Measurements from ENCODE around the gene ACSF2. TPM values are rescaled to one million over a fixed set of nuclear protein-coding genes. Genes with fewer than 3 reads are reported as not detected.

Gene ACSF2
- total RNA-seq, 1 donor, result 63.0 TPM

GRCh38 chr17:50430821-50431618, 5.0 kb downstream of the ACSF2 start:
- peaks cover 2% of the 10 kb centered on the region for H3K36me3 ChIP-seq (ENCODE audit: insufficient read depth, low read length)
- H3K9me3 ChIP-seq (ENCODE audit: low read depth, low read length), result no peaks in the 10 kb centered on the region
- TF ChIP-seq CTCF (IDR thresholded peaks at IDR 0.05; ENCODE audit: extremely low read depth, low read depth, low read length), result no peak
- H3K27ac ChIP-seq (ENCODE audit: low read depth, low read length), result no peak overlapping the region
- DNase-seq (ENCODE audit: insufficient read length, low spot score, missing footprints), result peak; percentile 21
- H2AFZ ChIP-seq (ENCODE audit: low read length), result no peak overlapping the region
- H4K20me1 ChIP-seq (ENCODE audit: insufficient read depth, low read length), result peaks cover 9% of the 10 kb centered on the region
- H3K79me2 ChIP-seq (ENCODE audit: insufficient read depth, low read length), result peaks cover 42% of the 10 kb centered on the region
- peaks cover 15% of the 10 kb centered on the region for H3K4me1 ChIP-seq (ENCODE audit: insufficient read depth, low read length)
- no peaks in the 10 kb centered on the region for H3K27me3 ChIP-seq (ENCODE audit: insufficient read depth, low read length)
- H3K4me2 ChIP-seq (ENCODE audit: insufficient read depth, low read length), result no peak overlapping the region
- H3K4me3 ChIP-seq (ENCODE audit: insufficient read depth, low read length), result no peak overlapping the region

GRCh38 chr17:50432125-50432762, 6.2 kb downstream of the ACSF2 start:
- Histone ChIP-seq H3K4me2 (ENCODE audit: insufficient read depth, low read length) (no peak overlapping the region), H2AFZ (ENCODE audit: low read length) (no peak overlapping the region), H3K36me3 (ENCODE audit: insufficient read depth, low read length) (peaks cover 2% of the 10 kb centered on the region), H3K9me3 (ENCODE audit: low read depth, low read length) (no peaks in the 10 kb centered on the region), H4K20me1 (ENCODE audit: insufficient read depth, low read length) (peaks cover 9% of the 10 kb centered on the region), H3K27ac (ENCODE audit: low read depth, low read length) (no peak overlapping the region), H3K79me2 (ENCODE audit: insufficient read depth, low read length) (peaks cover 38% of the 10 kb centered on the region), H3K4me1 (ENCODE audit: insufficient read depth, low read length) (peaks cover 6% of the 10 kb centered on the region), H3K4me3 (ENCODE audit: insufficient read depth, low read length) (no peak overlapping the region), H3K27me3 (ENCODE audit: insufficient read depth, low read length) (no peaks in the 10 kb centered on the region)
- no peak for TF ChIP-seq CTCF (IDR thresholded peaks at IDR 0.05; ENCODE audit: extremely low read depth, low read depth, low read length)
- DNase-seq (ENCODE audit: insufficient read length, low spot score, missing footprints), result peak; percentile 19

- H3K4me1 ChIP-seq (ENCODE audit: insufficient read depth, low read length), result no peaks in the 10 kb centered on the region
- H4K20me1 ChIP-seq (ENCODE audit: insufficient read depth, low read length), result peaks cover 6% of the 10 kb centered on the region
- H3K4me3 ChIP-seq (ENCODE audit: insufficient read depth, low read length), result no peak overlapping the region
- no peak for DNase-seq (ENCODE audit: insufficient read length, low spot score, missing footprints)
- peaks cover 2% of the 10 kb centered on the region for H3K36me3 ChIP-seq (ENCODE audit: insufficient read depth, low read length)
- no peak overlapping the region for H3K27ac ChIP-seq (ENCODE audit: low read depth, low read length)
- H3K27me3 ChIP-seq (ENCODE audit: insufficient read depth, low read length), result no peaks in the 10 kb centered on the region
- no peaks in the 10 kb centered on the region for H3K9me3 ChIP-seq (ENCODE audit: low read depth, low read length)
- H2AFZ ChIP-seq (ENCODE audit: low read length), result no peak overlapping the region
- H3K4me2 ChIP-seq (ENCODE audit: insufficient read depth, low read length), result no peak overlapping the region
- no peak for TF ChIP-seq CTCF (IDR thresholded peaks at IDR 0.05; ENCODE audit: extremely low read depth, low read depth, low read length)
- H3K79me2 ChIP-seq (ENCODE audit: insufficient read depth, low read length), result peaks cover 7% of the 10 kb centered on the region
Observed at GRCh38 chr17:50437409-50437808, 11.4 kb downstream of the ACSF2 start.

GRCh38 chr17:50439008-50439407, 13.0 kb downstream of the ACSF2 start:
- no peak overlapping the region for H3K4me2 ChIP-seq (ENCODE audit: insufficient read depth, low read length)
- no peak overlapping the region for H3K27ac ChIP-seq (ENCODE audit: low read depth, low read length)
- no peak for DNase-seq (ENCODE audit: insufficient read length, low spot score, missing footprints)
- no peak overlapping the region for H3K4me3 ChIP-seq (ENCODE audit: insufficient read depth, low read length)
- TF ChIP-seq CTCF (IDR thresholded peaks at IDR 0.05; ENCODE audit: extremely low read depth, low read depth, low read length), result no peak
- peaks cover 4% of the 10 kb centered on the region for H3K4me1 ChIP-seq (ENCODE audit: insufficient read depth, low read length)
- H4K20me1 ChIP-seq (ENCODE audit: insufficient read depth, low read length), result peaks cover 6% of the 10 kb centered on the region
- H3K36me3 ChIP-seq (ENCODE audit: insufficient read depth, low read length), result no peaks in the 10 kb centered on the region
- no peaks in the 10 kb centered on the region for H3K9me3 ChIP-seq (ENCODE audit: low read depth, low read length)
- H3K79me2 ChIP-seq (ENCODE audit: insufficient read depth, low read length), result peaks cover 7% of the 10 kb centered on the region
- H2AFZ ChIP-seq (ENCODE audit: low read length), result no peak overlapping the region
- no peaks in the 10 kb centered on the region for H3K27me3 ChIP-seq (ENCODE audit: insufficient read depth, low read length)
